Kidney (tissue), 14 donors: ENCODE data around the gene FTCD. TPM values are rescaled to one million over a fixed set of nuclear protein-coding genes. Genes with fewer than 3 reads are reported as not detected.

Experiments
- DNase-seq, 5 donors: peaks; one replicate each; pipeline ENCODE4 v3.0.0-alpha.2; 2013 to 2020
- FAIRE-seq: peaks from 2 replicates; lab custom pipeline; 2012; peaks lifted over from hg19 to GRCh38; lab: Jason Lieb, UNC
- H3K27ac ChIP-seq, 2 donors: one replicate each; pipeline ENCODE4 v1.7.0; 2013; ENCODE audit warnings: low read depth in 2 of 2, low read length in 2 of 2, inconsistent platforms in 1 of 2
- H3K27me3 ChIP-seq: one replicate; pipeline ENCODE4 v1.7.1; 2013; ENCODE audit warnings: low read length, inconsistent platforms; ENCODE audit not compliant: control insufficient read depth, insufficient read depth
- H3K36me3 ChIP-seq, 3 donors: one replicate each; pipeline versions ENCODE4 v1.7.0 to v1.7.1; 2013; ENCODE audit warnings: low read length in 3 of 3, control low read depth in 1 of 3, inconsistent platforms in 1 of 3; ENCODE audit not compliant: insufficient read depth in 3 of 3, control insufficient read depth in 2 of 3
- H3K4me1 ChIP-seq, 3 donors: one replicate each; pipeline versions ENCODE4 v1.7.0 to v1.7.1; 2013; ENCODE audit warnings: low read length in 3 of 3, inconsistent platforms in 1 of 3, low read depth in 1 of 3; ENCODE audit not compliant: control insufficient read depth in 2 of 3, insufficient read depth in 2 of 3
- H3K4me3 ChIP-seq, 3 donors: one replicate each; pipeline versions ENCODE4 v1.7.0 to v1.8.1; 2013; ENCODE audit warnings: low read length in 3 of 3, control low read depth in 1 of 3, inconsistent platforms in 1 of 3
- H3K9ac ChIP-seq, 3 donors: one replicate each; pipeline versions ENCODE4 v1.7.0 to v1.7.1; 2013; ENCODE audit warnings: low read length in 3 of 3, control low read depth in 1 of 3, inconsistent platforms in 1 of 3
- H3K9me3 ChIP-seq, 3 donors: one replicate each; pipeline versions ENCODE4 v1.7.0 to v1.7.1; 2013; ENCODE audit warnings: low read length in 3 of 3, control low read depth in 1 of 3, inconsistent platforms in 1 of 3; ENCODE audit not compliant: control insufficient read depth in 2 of 3, insufficient read depth in 1 of 3
- CTCF ChIP-seq: IDR thresholded peaks from 3 replicates; pipeline ENCODE4 v1.5.1; 2012; ENCODE audit warnings: mild to moderate bottlenecking, moderate library complexity, borderline replicate concordance; ENCODE audit not compliant: insufficient read depth; ENCODE audit errors: extremely low read depth
- intact Hi-C: fragments of 100-400 bp; cut with DNase I; formaldehyde crosslinking; loops from one replicate; pipeline ENCODE4 v1.11.1; 2022
- polyA plus RNA-seq: library from polyadenylated mRNA; stranded (reverse); fragments of 350-450 nt; fragmentation: Illumina TruSeq; extraction: RNeasy Lipid Tissue Mini Kit (QIAGEN cat#74804); gene quantifications from one replicate; pipeline ENCODE4 v1.2.3, GENCODE V29; 2014; ENCODE audit warnings: low read depth, low replicate concordance; ENCODE audit not compliant: insufficient read depth
- total RNA-seq: library from RNA; stranded (reverse); fragmentation: NEBNext Ultra II Directional; extraction: Animal tissue kit (Norgen Biotek cat#: 25700); gene quantifications from one replicate; pipeline ENCODE4 v1.2.1, GENCODE V29; 2021
- donor health status: control.
- donor health status: control.
- donor health status: control.
- donor health status: control.
- donor health status: control.
- donor health status: DM: yes; HTN: yes; CAD: no.
- donor health status: Normal renal cell carcinoma (clear cell type).

Gene FTCD
- total and polyA plus RNA-seq, 2 donors from 2014 or later = 51.6 to 273 TPM

GRCh38 chr21:46120301-46121285 is 34.8 kb downstream of the FTCD start:
- no peak for TF ChIP-seq CTCF
- no peaks in the 10 kb centered on the region for H3K36me3 ChIP-seq
- intact Hi-C loops = no loop called here

GRCh38 chr21:46119637-46120271 is 35.6 kb downstream of the FTCD start:
- no peak for FAIRE-seq
- no peak overlapping the region for H3K27ac ChIP-seq
- H3K27me3 ChIP-seq = no peaks in the 10 kb centered on the region

More at GRCh38 chr21:46120301-46121285, 34.8 kb downstream of the FTCD start:
- Histone ChIP-seq H3K4me1 (no peaks in the 10 kb centered on the region), H3K4me3 (no peak overlapping the region), H3K9me3 (no peaks in the 10 kb centered on the region), H3K9ac (no peak overlapping the region), H3K27ac (no peak overlapping the region), H3K27me3 (no peaks in the 10 kb centered on the region)
- DNase-seq (peak in 3 of 5 donors; percentile 6 to 64 (median 30)), FAIRE-seq (no peak)

GRCh38 chr21:46119144-46119636 is 36.2 kb downstream of the FTCD start:
- no peaks in the 10 kb centered on the region for H3K4me1 ChIP-seq
- no peak overlapping the region for H3K27ac ChIP-seq
- H3K4me3 ChIP-seq = no peak overlapping the region
- DNase-seq = peak in 3 of 5 donors; percentile 6 to 62 (median 26)
- H3K9me3 ChIP-seq = peaks cover 0 to 3% (median 0%) of the 10 kb centered on the region in 3 donors
- intact Hi-C loops = no loop called here
- no peak for FAIRE-seq
- no peak for TF ChIP-seq CTCF
- H3K27me3 ChIP-seq = no peaks in the 10 kb centered on the region
- no peak overlapping the region for H3K9ac ChIP-seq
- H3K36me3 ChIP-seq = peaks cover 0 to 4% (median 0%) of the 10 kb centered on the region in 3 donors

More at GRCh38 chr21:46119637-46120271, 35.6 kb downstream of the FTCD start:
- peak in 3 of 5 donors; percentile 4 to 71 (median 34) for DNase-seq
- H3K4me3 ChIP-seq = no peak overlapping the region
- H3K9ac ChIP-seq = no peak overlapping the region
- H3K9me3 ChIP-seq = peaks cover 0 to 3% (median 0%) of the 10 kb centered on the region in 3 donors
- no peak for TF ChIP-seq CTCF
- H3K36me3 ChIP-seq = peaks cover 0 to 3% (median 0%) of the 10 kb centered on the region in 3 donors
- no peaks in the 10 kb centered on the region for H3K4me1 ChIP-seq
- intact Hi-C loops = no loop called here
